GM12801 (cell line): ENCODE results near the gene PPP1R15B.

Experiments
- TF ChIP-seq, protein P1 (sequence below): IDR thresholded peaks from one replicate; pipeline ENCODE4 v1.5.1; 2011; ENCODE audit warnings: control low read depth; ENCODE audit not compliant: insufficient read length; ENCODE audit errors: extremely low read depth

PPP1R15B gene

DNA sequence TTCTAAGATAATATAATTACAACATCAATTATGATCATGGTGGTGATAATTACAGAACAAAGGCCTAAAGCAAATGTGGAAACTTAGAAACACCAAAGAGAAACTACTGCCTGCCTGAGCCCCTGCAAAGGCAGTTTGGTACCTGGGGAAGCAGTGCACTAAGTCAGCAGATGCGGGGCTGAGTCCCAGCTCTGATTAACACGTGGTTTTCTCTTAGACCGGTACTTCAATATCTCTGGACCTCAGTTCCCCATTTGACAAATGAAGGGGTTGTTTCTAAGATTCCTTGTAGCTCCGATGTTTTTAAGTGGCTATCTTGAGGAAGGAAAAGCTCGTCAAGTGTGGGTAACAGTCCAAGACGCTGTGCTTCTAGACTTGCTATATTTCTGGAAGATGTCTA, 35.2 kb downstream of the PPP1R15B start:
- TF ChIP-seq, protein P1, sequence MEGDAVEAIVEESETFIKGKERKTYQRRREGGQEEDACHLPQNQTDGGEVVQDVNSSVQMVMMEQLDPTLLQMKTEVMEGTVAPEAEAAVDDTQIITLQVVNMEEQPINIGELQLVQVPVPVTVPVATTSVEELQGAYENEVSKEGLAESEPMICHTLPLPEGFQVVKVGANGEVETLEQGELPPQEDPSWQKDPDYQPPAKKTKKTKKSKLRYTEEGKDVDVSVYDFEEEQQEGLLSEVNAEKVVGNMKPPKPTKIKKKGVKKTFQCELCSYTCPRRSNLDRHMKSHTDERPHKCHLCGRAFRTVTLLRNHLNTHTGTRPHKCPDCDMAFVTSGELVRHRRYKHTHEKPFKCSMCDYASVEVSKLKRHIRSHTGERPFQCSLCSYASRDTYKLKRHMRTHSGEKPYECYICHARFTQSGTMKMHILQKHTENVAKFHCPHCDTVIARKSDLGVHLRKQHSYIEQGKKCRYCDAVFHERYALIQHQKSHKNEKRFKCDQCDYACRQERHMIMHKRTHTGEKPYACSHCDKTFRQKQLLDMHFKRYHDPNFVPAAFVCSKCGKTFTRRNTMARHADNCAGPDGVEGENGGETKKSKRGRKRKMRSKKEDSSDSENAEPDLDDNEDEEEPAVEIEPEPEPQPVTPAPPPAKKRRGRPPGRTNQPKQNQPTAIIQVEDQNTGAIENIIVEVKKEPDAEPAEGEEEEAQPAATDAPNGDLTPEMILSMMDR, result no peak

DNA sequence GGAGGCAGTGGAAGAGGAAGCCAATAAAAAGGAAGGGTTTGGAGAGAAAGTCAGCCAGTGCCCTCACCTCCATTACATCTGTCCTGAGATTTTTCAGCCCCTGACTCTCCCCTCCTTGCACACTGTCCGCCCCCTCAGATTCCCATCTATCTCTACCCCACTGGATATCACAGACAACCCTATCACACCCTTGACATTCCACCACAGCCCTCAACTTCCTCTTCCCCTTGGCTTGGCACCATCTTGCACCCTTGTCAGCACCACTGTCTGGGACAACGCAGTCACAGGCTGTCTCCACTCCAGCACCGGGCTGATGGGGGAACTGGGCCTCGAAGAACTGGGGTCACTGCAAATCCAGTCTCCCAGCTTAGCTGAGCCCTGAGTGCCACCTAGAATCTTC, 37.7 kb downstream of the PPP1R15B start:
- TF ChIP-seq, protein P1, result no peak

DNA sequence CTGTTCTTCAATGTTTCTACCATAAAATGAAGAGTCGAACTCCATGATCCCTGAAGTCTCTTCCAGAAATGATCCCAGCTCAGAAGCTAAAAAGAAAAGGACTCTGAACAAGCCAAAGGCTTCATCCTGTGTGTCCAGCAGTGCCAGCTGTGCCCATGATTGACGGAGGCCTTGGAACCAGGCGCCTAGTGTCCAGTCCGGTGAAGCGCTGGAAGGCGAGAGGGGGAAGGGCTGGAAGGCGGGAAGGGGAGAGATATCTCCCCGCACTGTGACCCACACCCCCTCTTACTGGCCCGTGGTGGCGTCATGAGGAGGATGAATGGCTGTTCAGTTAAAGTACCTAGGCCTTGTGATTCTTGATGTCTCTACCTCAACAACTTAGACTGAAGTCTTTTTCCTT, 41.4 kb downstream of the PPP1R15B start:
- TF ChIP-seq, protein P1, result no peak

DNA sequence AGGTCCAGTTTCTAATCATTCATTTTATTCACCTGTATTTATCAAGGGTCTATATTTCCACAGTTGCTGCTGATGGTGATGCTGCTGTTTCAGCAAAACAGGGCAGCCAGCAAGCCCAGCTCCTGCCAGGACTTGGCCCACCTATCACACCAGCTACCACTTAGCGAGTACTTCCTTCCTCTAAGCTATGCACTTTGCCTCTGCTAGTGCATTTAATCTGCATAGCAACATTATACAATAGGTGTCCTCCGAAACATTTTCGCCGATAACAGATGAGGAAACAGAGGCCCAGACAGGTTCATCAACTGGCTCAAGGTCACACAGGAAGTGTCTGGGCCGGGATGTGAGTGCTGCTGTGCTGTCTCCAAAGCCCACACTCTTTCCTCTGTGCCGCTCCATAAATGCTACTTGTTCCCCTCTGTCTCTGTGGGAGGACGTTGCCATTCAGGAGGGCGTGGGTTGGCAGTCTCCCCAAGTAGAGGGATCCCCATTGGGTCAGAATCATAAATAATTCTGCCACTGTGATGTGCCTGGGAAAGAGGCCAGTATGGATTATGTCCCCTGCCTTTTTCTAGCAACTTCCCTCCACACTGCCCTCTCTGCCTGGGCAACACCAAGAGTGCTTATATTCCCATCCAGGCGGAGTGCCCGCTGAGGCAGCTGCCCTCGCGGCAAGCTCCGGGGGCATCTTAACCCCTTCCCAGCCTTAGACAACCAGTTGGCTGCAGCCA, 42.5 kb downstream of the PPP1R15B start:
- TF ChIP-seq, protein P1, result no peak

DNA sequence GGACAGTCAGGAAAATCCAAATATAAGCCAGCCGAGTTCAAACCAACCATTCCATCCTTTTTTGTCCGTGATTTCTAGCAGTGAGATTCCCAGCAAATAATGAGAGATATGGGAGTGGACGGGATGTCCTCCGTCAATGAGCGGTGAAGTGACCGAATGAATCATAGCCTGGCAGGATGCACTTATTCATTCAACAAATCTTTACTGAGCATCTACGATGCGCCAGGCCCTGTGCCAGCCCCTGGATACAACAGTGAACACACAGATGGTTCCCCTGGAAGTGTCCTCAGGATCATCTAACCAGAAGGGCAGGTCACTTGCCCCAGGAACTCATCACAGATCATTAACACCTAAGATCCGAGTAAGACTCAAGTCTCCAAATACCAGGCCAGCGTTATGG, 43.7 kb downstream of the PPP1R15B start:
- TF ChIP-seq, protein P1, result no peak

DNA sequence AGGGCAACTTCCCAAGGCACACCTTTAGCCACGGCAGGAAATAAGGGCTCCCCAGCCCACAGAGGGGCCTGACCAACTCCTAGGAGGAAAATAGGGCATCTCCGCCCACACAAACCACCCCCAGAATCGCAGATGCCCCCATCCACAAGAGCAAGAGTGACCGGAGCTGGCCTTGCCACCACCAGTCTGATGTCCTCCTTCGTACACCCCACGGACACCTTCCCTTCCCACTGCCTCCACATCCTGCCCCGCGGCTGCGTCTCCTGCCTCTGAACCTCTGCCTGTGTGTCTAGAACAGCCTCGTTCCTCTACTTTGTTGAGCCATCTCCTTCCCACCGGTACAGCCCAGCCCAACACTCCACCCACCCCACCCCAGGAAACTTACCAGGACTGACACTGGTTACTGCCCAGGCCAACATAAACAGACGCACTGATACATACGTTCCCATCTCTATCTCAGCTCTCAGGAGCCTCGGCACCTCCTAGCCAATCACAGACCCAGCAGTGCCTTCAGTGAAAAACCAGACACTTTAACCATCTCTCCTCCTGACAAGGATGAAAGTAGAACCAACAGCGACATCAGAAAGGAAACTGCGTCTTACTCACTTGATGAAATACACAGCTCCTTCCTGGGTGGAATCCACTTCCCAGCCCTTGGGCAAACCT, 44.3 kb downstream of the PPP1R15B start:
- TF ChIP-seq, protein P1, result no peak

DNA sequence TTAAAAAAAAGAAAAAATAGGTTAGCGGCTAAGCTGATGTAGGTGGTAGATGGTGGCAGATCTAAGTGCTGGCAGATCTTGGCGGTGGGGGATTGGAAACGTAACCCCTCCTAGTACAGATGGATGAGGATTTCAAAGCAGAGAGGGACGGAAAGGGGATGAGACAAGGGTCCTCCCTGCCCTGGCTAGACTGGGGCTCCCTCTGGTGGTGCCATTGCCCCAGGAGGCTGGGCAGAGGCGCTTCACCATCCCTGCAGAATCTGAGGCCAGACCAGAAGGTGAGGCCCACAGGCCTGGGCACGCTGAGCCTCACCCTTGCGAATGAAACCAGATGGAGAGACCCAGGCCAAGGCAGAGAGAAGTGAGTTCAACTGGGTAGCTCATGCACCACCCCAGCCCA, 44.9 kb downstream of the PPP1R15B start:
- TF ChIP-seq, protein P1, result no peak
